GM12873 (cell line): ENCODE data around the gene TNN.

Experiments
- CTCF ChIP-seq: IDR thresholded peaks from 2 replicates; pipeline ENCODE4 v1.5.1; 2012; ENCODE audit warnings: low read depth, mild to moderate bottlenecking, moderate library complexity, low read length, control low read depth; ENCODE audit not compliant: insufficient read depth; ENCODE audit errors: missing control alignments

Gene TNN

DNA sequence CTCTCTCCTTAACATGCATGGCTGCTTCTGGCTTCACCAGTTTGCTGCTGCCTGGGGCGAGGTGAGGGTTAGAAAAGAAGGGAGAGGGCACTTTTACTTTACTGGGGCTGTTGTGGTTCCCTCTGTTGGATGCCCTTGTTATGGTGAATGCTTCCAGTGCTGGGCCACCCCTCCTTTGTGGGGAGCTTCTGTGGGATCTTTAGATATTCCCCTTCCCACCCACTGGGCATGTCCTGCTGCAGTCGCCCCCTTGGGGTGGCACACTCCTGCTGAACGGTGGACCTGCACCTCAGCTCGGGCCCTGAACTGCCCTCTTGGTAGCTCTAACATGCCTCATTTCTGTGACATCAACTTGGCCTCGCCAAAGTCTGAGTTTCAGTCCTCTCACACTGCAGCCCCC, 6.0 kb downstream of the TNN start:
- no peak for TF ChIP-seq CTCF

DNA sequence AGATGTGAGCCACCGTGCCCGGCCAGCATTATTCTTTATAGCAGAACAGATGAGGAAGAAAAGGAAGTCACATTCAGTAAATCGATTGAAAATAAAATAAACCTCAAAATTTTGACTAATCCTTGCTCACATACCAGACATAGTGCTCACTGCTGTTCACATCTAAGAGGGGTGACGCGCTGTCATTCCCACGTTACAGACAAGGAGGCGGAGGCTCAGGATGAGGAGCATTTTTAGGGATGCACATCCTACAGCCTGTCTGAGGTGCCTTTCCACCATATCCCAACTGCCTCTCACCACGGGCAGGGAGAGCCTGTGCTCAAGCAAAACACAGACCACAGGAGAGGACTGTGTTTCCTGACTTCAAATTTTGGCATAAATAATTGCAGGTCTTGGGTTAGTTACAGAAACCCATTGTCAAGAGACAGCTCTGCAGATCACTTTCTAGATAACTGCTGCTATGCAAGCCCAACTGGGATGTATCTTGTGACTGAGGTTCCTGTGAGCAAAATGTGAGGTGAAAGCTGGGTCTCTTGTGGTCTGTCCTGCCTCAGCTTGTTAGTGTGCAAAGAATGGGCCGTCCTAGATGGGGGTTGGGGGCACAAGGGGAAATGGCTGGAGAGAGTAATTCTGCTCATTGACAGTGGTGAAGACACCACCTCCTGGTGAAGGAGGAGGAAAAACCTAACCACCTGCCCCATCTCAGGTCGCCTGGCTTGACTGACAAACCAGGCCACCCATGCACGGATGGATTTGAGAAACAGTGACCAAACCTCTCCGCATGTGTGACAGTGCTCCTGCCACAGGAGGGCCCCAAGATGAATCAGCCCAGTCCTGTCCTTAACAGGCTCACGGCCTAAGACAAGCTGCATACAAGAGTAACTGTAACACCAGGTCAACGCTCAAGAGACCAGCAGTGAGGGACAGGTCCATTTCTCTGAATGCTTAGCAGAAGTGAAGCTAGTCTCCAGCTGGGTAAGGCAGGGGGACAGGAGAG, 8.2 kb downstream of the TNN start:
- TF ChIP-seq CTCF: peak; percentile 1

- no peak for TF ChIP-seq CTCF
Measured at GRCh38 chr1:175077356-175078030, 9.9 kb downstream of the TNN start.

DNA sequence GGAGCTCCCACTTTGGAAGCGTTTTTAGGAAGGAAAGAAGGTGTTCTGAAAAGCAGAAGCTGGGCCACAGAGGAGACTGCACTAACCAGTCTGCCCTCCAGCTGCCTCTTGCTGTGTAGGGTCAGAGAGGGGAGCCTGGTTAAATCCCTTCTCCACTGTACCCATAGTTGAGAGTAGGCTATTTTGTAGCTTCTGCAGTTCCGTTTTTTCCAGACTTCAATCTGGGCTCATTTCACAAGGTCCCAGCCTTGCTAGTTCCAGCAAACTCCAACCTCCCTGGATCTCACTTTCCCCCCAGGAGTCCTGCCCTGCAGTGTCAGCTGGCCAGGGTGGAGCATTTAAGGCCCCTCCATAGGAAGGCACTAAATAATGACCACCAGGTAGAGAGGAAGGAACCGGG, 11.0 kb downstream of the TNN start:
- TF ChIP-seq CTCF: no peak

DNA sequence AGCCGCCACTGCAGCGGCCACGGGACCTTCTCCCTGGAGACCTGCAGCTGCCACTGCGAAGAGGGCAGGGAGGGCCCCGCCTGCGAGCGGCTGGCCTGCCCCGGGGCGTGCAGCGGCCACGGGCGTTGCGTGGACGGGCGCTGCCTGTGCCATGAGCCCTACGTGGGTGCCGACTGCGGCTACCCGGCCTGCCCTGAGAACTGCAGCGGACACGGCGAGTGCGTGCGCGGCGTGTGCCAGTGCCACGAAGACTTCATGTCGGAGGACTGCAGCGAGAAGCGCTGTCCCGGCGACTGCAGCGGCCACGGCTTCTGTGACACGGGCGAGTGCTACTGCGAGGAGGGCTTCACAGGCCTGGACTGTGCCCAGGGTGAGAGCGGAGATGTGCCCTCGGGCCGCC, 11.7 kb downstream of the TNN start:
- TF ChIP-seq CTCF: no peak

GRCh38 chr1:175080030-175080429, 12.4 kb downstream of the TNN start:
- no peak for TF ChIP-seq CTCF

DNA sequence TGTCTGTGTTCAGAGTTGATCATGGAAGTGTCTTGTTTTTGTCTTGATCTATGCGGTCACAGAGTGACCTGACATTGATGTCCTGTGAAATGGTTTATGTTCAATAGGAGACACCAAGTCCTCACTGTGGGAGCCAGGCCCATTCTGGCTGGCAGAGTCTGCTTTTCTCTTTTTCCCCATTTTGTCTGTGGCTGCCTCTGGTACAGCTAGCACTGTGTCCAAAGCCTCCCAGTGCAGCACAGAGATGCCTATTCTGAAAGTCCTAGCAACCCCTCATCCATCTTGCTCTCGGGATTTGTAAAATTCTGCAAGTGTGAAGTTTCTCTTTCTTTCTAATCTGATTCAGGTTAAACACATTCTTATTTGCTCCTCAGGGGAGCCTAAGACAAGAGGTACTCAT, 14.3 kb downstream of the TNN start:
- no peak for TF ChIP-seq CTCF
